HEK293T (cell line): Measurements from ENCODE around the gene MFSD12.

Source experiments
- CTCF ChIA-PET: fragments of 350-600 bp; formaldehyde crosslinking; extraction: SDS; loops from one replicate; lab custom pipeline; 2021; ENCODE audit warnings: antibody characterized with exemption, inconsistent platforms; lab: Yijun Ruan, JAX
- POLR2A ChIA-PET: fragments of 350-600 bp; formaldehyde crosslinking; extraction: SDS; loops from one replicate; lab custom pipeline; 2020; ENCODE audit warnings: antibody characterized with exemption, inconsistent platforms; lab: Yijun Ruan, JAX
- DNase-seq: peaks from one replicate; pipeline ENCODE4 v3.0.0; 2012; ENCODE audit warnings: mixed read lengths; ENCODE audit errors: extremely low spot score
- ARNT ChIP-seq: fragments of 450-650 bp; IDR thresholded peaks from 2 replicates; pipeline ENCODE4 v1.6.1; 2017; ENCODE audit warnings: mild to moderate bottlenecking
- BHLHE40 ChIP-seq: fragments of 450-650 bp; IDR thresholded peaks from 2 replicates; pipeline ENCODE4 v1.6.1; 2016; ENCODE audit warnings: mild to moderate bottlenecking, moderate library complexity, borderline replicate concordance
- CTBP1 ChIP-seq: fragments of 450-650 bp; IDR thresholded peaks from 2 replicates; pipeline ENCODE4 v1.6.1; 2016; ENCODE audit warnings: borderline replicate concordance
- ELF4 ChIP-seq: fragments of 450-650 bp; IDR thresholded peaks from 2 replicates; pipeline ENCODE4 v1.6.1; 2017; ENCODE audit warnings: antibody characterized with exemption
- FOXA1 ChIP-seq: fragments of 450-650 bp; IDR thresholded peaks from 2 replicates; pipeline ENCODE4 v1.6.1; 2016; ENCODE audit warnings: mild to moderate bottlenecking
- FOXK2 ChIP-seq: fragments of 450-650 bp; IDR thresholded peaks from 2 replicates; pipeline ENCODE4 v1.6.1; 2016; ENCODE audit warnings: mild to moderate bottlenecking
- FOXM1 ChIP-seq: fragments of 450-650 bp; IDR thresholded peaks from 2 replicates; pipeline ENCODE4 v1.6.1; 2017; ENCODE audit warnings: mild to moderate bottlenecking, borderline replicate concordance
- HDGF ChIP-seq: fragments of 450-650 bp; IDR thresholded peaks from 2 replicates; pipeline ENCODE4 v1.6.1; 2017; ENCODE audit warnings: antibody characterized with exemption, borderline replicate concordance
- L3MBTL2 ChIP-seq: fragments of 450-650 bp; conservative IDR thresholded peaks from 2 replicates; pipeline ENCODE4 v1.6.1; 2016; ENCODE audit warnings: mild to moderate bottlenecking
- LEF1 ChIP-seq: fragments of 450-650 bp; IDR thresholded peaks from 2 replicates; pipeline ENCODE4 v1.6.1; 2017; ENCODE audit warnings: mild to moderate bottlenecking, borderline replicate concordance
- NFRKB ChIP-seq: fragments of 450-650 bp; IDR thresholded peaks from 2 replicates; pipeline ENCODE4 v1.6.1; 2016; ENCODE audit warnings: mild to moderate bottlenecking, moderate library complexity
- PKNOX1 ChIP-seq: fragments of 450-650 bp; IDR thresholded peaks from 2 replicates; pipeline ENCODE4 v1.6.1; 2016
- SP1 ChIP-seq: fragments of 450-650 bp; IDR thresholded peaks from 2 replicates; pipeline ENCODE4 v1.6.1; 2017
- SUZ12 ChIP-seq: fragments of 450-650 bp; IDR thresholded peaks from 2 replicates; pipeline ENCODE4 v1.6.1; 2016; ENCODE audit warnings: mild to moderate bottlenecking
- TARDBP ChIP-seq: fragments of 450-650 bp; IDR thresholded peaks from 2 replicates; pipeline ENCODE4 v1.6.1; 2016
- ZNF384 ChIP-seq: fragments of 450-650 bp; IDR thresholded peaks from 2 replicates; pipeline ENCODE4 v1.6.1; 2016

Gene MFSD12

GRCh38 chr19:3544742-3545668, 12.4 kb downstream of the MFSD12 start:
- TF ChIP-seq ARNT: no peak
- TF ChIP-seq TARDBP: no peak
- no peak for TF ChIP-seq HDGF
- no peak for TF ChIP-seq SUZ12
- no peak for TF ChIP-seq L3MBTL2
- TF ChIP-seq PKNOX1: no peak
- no peak for TF ChIP-seq ZNF384
- TF ChIP-seq ELF4: no peak
- no peak for TF ChIP-seq FOXA1
- no peak for TF ChIP-seq CTBP1
- no peak for TF ChIP-seq SP1
- no peak for TF ChIP-seq FOXK2
- TF ChIP-seq LEF1: no peak
- no peak for TF ChIP-seq NFRKB
- no peak for TF ChIP-seq FOXM1
- TF ChIP-seq BHLHE40: no peak
- CTCF ChIA-PET: interaction anchor here (0.6 to 2.4 kb wide), 5 partner anchors 25 to 269 kb away, joined by 3 to 10 read pairs (median 4); no protein-coding TSS in a partner anchor
- POLR2A ChIA-PET: interaction anchor here (0.6 kb wide), 1 partner anchor 29 kb away, joined by 3 read pairs; no protein-coding TSS in a partner anchor
- DNase-seq: peak; percentile 89

- DNase-seq: no peak
- ChIA-PET POLR2A (no interaction called here), CTCF (no interaction called here)
- TF ChIP-seq HDGF (no peak), ZNF384 (no peak), TARDBP (no peak), LEF1 (no peak), ELF4 (no peak), SP1 (no peak), BHLHE40 (no peak), ARNT (no peak), PKNOX1 (no peak), SUZ12 (no peak), FOXA1 (no peak)
These were observed 13.4 kb downstream of the MFSD12 start for GRCh38 chr19:3544058-3544376.

GRCh38 chr19:3543150-3544057, 14.0 kb downstream of the MFSD12 start:
- POLR2A ChIA-PET: no interaction called here
- no peak for DNase-seq
- CTCF ChIA-PET: no interaction called here
- TF ChIP-seq SP1 (no peak), ELF4 (no peak), BHLHE40 (no peak), ARNT (no peak), TARDBP (no peak), L3MBTL2 (no peak), NFRKB (no peak), ZNF384 (no peak), SUZ12 (no peak), LEF1 (no peak)

- TF ChIP-seq ARNT (no peak), LEF1 (no peak), NFRKB (no peak), TARDBP (no peak), FOXA1 (no peak), BHLHE40 (no peak)
- POLR2A ChIA-PET: no interaction called here
- CTCF ChIA-PET: no interaction called here
- no peak for DNase-seq
These were observed 17.6 kb downstream of the MFSD12 start for GRCh38 chr19:3539756-3540118.

GRCh38 chr19:3538965-3539755, 18.2 kb downstream of the MFSD12 start, which contains the start of gene TEKTIP1:
TSS of gene TEKTIP1 (plus strand) at chr19:3539174. CDS start at chr19:3539178, 4 bp downstream.
- TF ChIP-seq ZNF384 (no peak), LEF1 (no peak), ELF4 (no peak), FOXA1 (no peak), SP1 (no peak), BHLHE40 (no peak), NFRKB (no peak), TARDBP (no peak), HDGF (no peak), PKNOX1 (no peak), ARNT (no peak), CTBP1 (no peak), SUZ12 (no peak), L3MBTL2 (no peak), FOXM1 (no peak), FOXK2 (no peak)
- ChIA-PET POLR2A (no interaction called here), CTCF (no interaction called here)
- no peak for DNase-seq
